Esophagus (tissue), 2 donors: ENCODE results near the gene RASD1. TPM values are rescaled to one million over a fixed set of nuclear protein-coding genes. Genes with fewer than 3 reads are reported as not detected.

Experiments used
- H3K27ac ChIP-seq, 2 donors: one replicate each; pipeline ENCODE4 v1.5.1; 2013; ENCODE audit warnings: low read depth in 2 of 2, mild to moderate bottlenecking in 2 of 2, inconsistent platforms in 1 of 2, low read length in 1 of 2, moderate library complexity in 1 of 2
- H3K27me3 ChIP-seq, 2 donors: one replicate each; pipeline ENCODE4 v1.6.1; 2013; ENCODE audit warnings: low read length in 2 of 2, control low read depth in 1 of 2, mild to moderate bottlenecking in 1 of 2; ENCODE audit not compliant: insufficient read depth in 2 of 2, control insufficient read depth in 1 of 2
- H3K36me3 ChIP-seq, 2 donors: one replicate each; pipeline ENCODE4 v1.6.1; 2013; ENCODE audit warnings: low read length in 1 of 2; ENCODE audit not compliant: control insufficient read depth in 2 of 2, insufficient read depth in 2 of 2
- H3K4me1 ChIP-seq, 2 donors: one replicate each; pipeline ENCODE4 v1.6.1; 2013; ENCODE audit warnings: low read length in 1 of 2; ENCODE audit not compliant: control insufficient read depth in 2 of 2, insufficient read depth in 2 of 2
- H3K4me3 ChIP-seq, 2 donors: one replicate each; pipeline ENCODE4 v1.5.1; 2013; ENCODE audit warnings: low read length in 2 of 2, mild to moderate bottlenecking in 2 of 2, low read depth in 1 of 2, moderate library complexity in 1 of 2
- H3K9me3 ChIP-seq, 2 donors: one replicate each; pipeline ENCODE4 v1.6.1; 2013; ENCODE audit warnings: mild to moderate bottlenecking in 2 of 2, low read depth in 1 of 2, low read length in 1 of 2, moderate library complexity in 1 of 2; ENCODE audit not compliant: control insufficient read depth in 2 of 2, insufficient read depth in 1 of 2
- WGBS, 2 donors: extraction: QIAGEN DNeasy Blood & Tissue Kit; methylation state at CpG; one replicate each; pipeline ENCODE4 v1.1.7; 2013; 5-methylcytosine and 5-hydroxymethylcytosine counted together
- polyA plus RNA-seq, 2 donors: library from polyadenylated mRNA; stranded (reverse); fragments of 200-250 nt; gene quantifications; one replicate each; pipeline ENCODE4 v1.2.3, GENCODE V29; 2013
- donor health status: healthy with polysubstance abuse.
- donor health status: Bipolar disorder and iron deficiency.

The RASD1 gene
- polyA plus RNA-seq, 2 donors, result 0.83 to 1.6 TPM

- peaks cover 0 to 2% of the 10 kb centered on the region in 2 donors for H3K4me1 ChIP-seq
- H3K9me3 ChIP-seq, result no peaks in the 10 kb centered on the region
- no peak overlapping the region for H3K4me3 ChIP-seq
- no peak overlapping the region for H3K27ac ChIP-seq
- no peaks in the 10 kb centered on the region for H3K27me3 ChIP-seq
- 53 to 58% methylated on average over 10 of the region's 10 CpGs for WGBS, 2 donors
- no peaks in the 10 kb centered on the region for H3K36me3 ChIP-seq
Observed at GRCh38 chr17:17538417-17539391, 42.5 kb upstream of the RASD1 start.

- no peaks in the 10 kb centered on the region for H3K27me3 ChIP-seq
- peaks cover 0 to 2% of the 10 kb centered on the region in 2 donors for H3K4me1 ChIP-seq
- H3K9me3 ChIP-seq, result no peaks in the 10 kb centered on the region
- H3K36me3 ChIP-seq, result no peaks in the 10 kb centered on the region
- 75 to 83% methylated on average over 15 of the region's 15 CpGs for WGBS, 2 donors
- no peak overlapping the region for H3K27ac ChIP-seq
- H3K4me3 ChIP-seq, result no peak overlapping the region
Observed at GRCh38 chr17:17537311-17538099, 41.3 kb upstream of the RASD1 start.

GRCh38 chr17:17536702-17537101 lies 40.5 kb upstream of the RASD1 start:
- peaks cover 0 to 2% of the 10 kb centered on the region in 2 donors for H3K4me1 ChIP-seq
- no peaks in the 10 kb centered on the region for H3K36me3 ChIP-seq
- H3K27me3 ChIP-seq, result no peaks in the 10 kb centered on the region
- no peaks in the 10 kb centered on the region for H3K9me3 ChIP-seq
- no peak overlapping the region for H3K27ac ChIP-seq
- H3K4me3 ChIP-seq, result no peak overlapping the region
- WGBS, 2 donors, result 93 to 96% methylated on average over 15 of the region's 15 CpGs

GRCh38 chr17:17535957-17536356 lies 39.8 kb upstream of the RASD1 start:
- H3K36me3 ChIP-seq, result no peaks in the 10 kb centered on the region
- no peak overlapping the region for H3K4me3 ChIP-seq
- WGBS, 2 donors, result 65 to 69% methylated on average over 7 of the region's 7 CpGs
- H3K27me3 ChIP-seq, result no peaks in the 10 kb centered on the region
- no peak overlapping the region for H3K27ac ChIP-seq
- no peaks in the 10 kb centered on the region for H3K9me3 ChIP-seq
- peaks cover 0 to 2% of the 10 kb centered on the region in 2 donors for H3K4me1 ChIP-seq

GRCh38 chr17:17533901-17534441 lies 37.8 kb upstream of the RASD1 start:
- Histone ChIP-seq H3K27me3 (no peaks in the 10 kb centered on the region), H3K36me3 (no peaks in the 10 kb centered on the region), H3K27ac (no peak overlapping the region), H3K4me3 (no peak overlapping the region), H3K4me1 (no peaks in the 10 kb centered on the region), H3K9me3 (no peaks in the 10 kb centered on the region)
- WGBS, 2 donors, result 49 to 53% methylated on average over 3 of the region's 3 CpGs

- no peak overlapping the region for H3K27ac ChIP-seq
- no peaks in the 10 kb centered on the region for H3K4me1 ChIP-seq
- H3K9me3 ChIP-seq, result no peaks in the 10 kb centered on the region
- 79 to 88% methylated on average over 1 of the region's 1 CpG for WGBS, 2 donors
- H3K4me3 ChIP-seq, result no peak overlapping the region
- H3K36me3 ChIP-seq, result no peaks in the 10 kb centered on the region
- no peaks in the 10 kb centered on the region for H3K27me3 ChIP-seq
Observed at GRCh38 chr17:17532991-17533390, 36.8 kb upstream of the RASD1 start.

GRCh38 chr17:17531156-17531555 lies 35.0 kb upstream of the RASD1 start:
- WGBS, 2 donors, result 90 to 91% methylated on average over 4 of the region's 4 CpGs

GRCh38 chr17:17528696-17529652 lies 32.8 kb upstream of the RASD1 start:
- H3K36me3 ChIP-seq, result no peaks in the 10 kb centered on the region
- H3K9me3 ChIP-seq, result no peaks in the 10 kb centered on the region
- no peaks in the 10 kb centered on the region for H3K27me3 ChIP-seq
- peaks cover 0 to 9% of the 10 kb centered on the region in 2 donors for H3K4me1 ChIP-seq
- 75 to 89% methylated on average over 21 to 22 of the region's 22 CpGs for WGBS, 2 donors
- no peak overlapping the region for H3K4me3 ChIP-seq
- no peak overlapping the region for H3K27ac ChIP-seq

More at GRCh38 chr17:17531156-17531555, 35.0 kb upstream of the RASD1 start:
- Histone ChIP-seq H3K4me3 (no peak overlapping the region), H3K27ac (no peak overlapping the region), H3K27me3 (no peaks in the 10 kb centered on the region), H3K9me3 (no peaks in the 10 kb centered on the region), H3K36me3 (no peaks in the 10 kb centered on the region), H3K4me1 (peaks cover 0 to 4% of the 10 kb centered on the region in 2 donors)
